Prostate gland (tissue), 2 donors: ENCODE measurements around the gene AOPEP. TPM values are rescaled to one million over a fixed set of nuclear protein-coding genes. Genes with fewer than 3 reads are reported as not detected.
A peak's percentile ranks its signal among the peaks of the same experiment; 100 is the strongest.

Source experiments
- DNase-seq: peaks from one replicate; pipeline ENCODE4 v3.0.0-alpha.2; 2019; ENCODE audit warnings: low spot score
- H3K27ac ChIP-seq, 2 donors: fragments of 200-600 bp; sonication (generic); 2 replicates each; pipeline ENCODE4 v1.5.1; 2017 to 2019
- H3K27me3 ChIP-seq: fragments of 200-600 bp; sonication (generic); replicated peaks from 2 replicates; pipeline ENCODE4 v1.5.1; 2019; ENCODE audit not compliant: insufficient read depth
- H3K36me3 ChIP-seq, 2 donors: fragments of 200-600 bp; sonication (generic); 1 replicate in 1 of 2; 2 replicates in 1 of 2; pipeline versions ENCODE4 v1.5.1 to v1.8.1; 2017 to 2019
- H3K4me1 ChIP-seq: fragments of 200-600 bp; sonication (generic); replicated peaks from 2 replicates; pipeline ENCODE4 v1.5.1; 2019
- H3K4me3 ChIP-seq, 2 donors: fragments of 200-600 bp; sonication (generic); 2 replicates each; pipeline ENCODE4 v1.5.1; 2017 to 2019
- H3K9me3 ChIP-seq: fragments of 200-600 bp; sonication (generic); 2 replicates; pipeline ENCODE4 v1.5.1; 2017
- POLR2A ChIP-seq: fragments of 450-650 bp; IDR thresholded peaks from one replicate; pipeline ENCODE4 v1.6.1; 2016; ENCODE audit warnings: antibody characterized with exemption, mild to moderate bottlenecking
- POLR2AphosphoS5 ChIP-seq: sonication (generic); formaldehyde crosslinking; IDR thresholded peaks from one replicate; pipeline ENCODE4 v1.6.1; 2017; ENCODE audit warnings: antibody characterized with exemption
- WGBS: methylation state at CpG from one replicate; pipeline ENCODE4 v1.1.5; 2018; 5-methylcytosine and 5-hydroxymethylcytosine counted together
- intact Hi-C: fragments of 100-400 bp; cut with DNase I; formaldehyde crosslinking; loops from one replicate; pipeline ENCODE4 v1.14.2; 2022
- total RNA-seq, 2 donors: library from RNA; depleted of rRNA; stranded (reverse); fragments of >200 nt; gene quantifications; one replicate each; pipeline ENCODE4 v1.1.0, GENCODE V29; 2016
- TF ChIP-seq, protein P1 (sequence below), 4 experiments: fragments of 200-600 bp in 2 of 4; fragments of 450-650 bp in 2 of 4; sonication (generic) in 2 of 4; IDR thresholded peaks; 1 replicate in 3 of 4; 2 replicates in 1 of 4; pipeline ENCODE4 v1.5.1; 2016 to 2019; ENCODE audit warnings: antibody characterized with exemption in 4 of 4, mild to moderate bottlenecking in 2 of 4, moderate library complexity in 2 of 4

AOPEP gene
- total RNA-seq, 2 donors from 2014 or later: 107 to 188 TPM

DNA sequence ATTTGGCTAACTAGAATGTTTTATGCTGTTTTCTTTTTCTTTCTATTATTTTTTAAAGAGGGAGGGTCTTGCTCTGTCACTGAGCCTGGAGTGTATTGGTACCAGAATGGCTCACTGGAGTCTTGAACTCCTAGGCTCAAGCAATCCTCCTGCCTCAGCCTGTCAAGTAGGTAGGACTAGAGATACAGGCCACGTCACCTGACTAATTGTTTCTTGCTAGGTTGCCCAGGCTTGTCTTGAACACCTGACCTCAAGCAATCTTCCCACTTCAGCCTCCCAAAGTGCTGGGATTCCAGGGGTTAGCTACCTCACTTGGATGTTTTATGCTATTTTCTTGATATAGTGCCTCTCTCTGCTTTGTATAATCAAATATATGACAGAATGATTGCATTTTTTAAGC, 166.2 kb downstream of the AOPEP start:
- no peak for DNase-seq
- H3K9me3 ChIP-seq: no peaks in the 10 kb centered on the region
- H3K27ac ChIP-seq: no peak overlapping the region
- H3K27me3 ChIP-seq: no peaks in the 10 kb centered on the region
- no peaks in the 10 kb centered on the region for H3K4me1 ChIP-seq
- TF ChIP-seq POLR2A (no peak), POLR2AphosphoS5 (no peak)
- TF ChIP-seq, protein P1, sequence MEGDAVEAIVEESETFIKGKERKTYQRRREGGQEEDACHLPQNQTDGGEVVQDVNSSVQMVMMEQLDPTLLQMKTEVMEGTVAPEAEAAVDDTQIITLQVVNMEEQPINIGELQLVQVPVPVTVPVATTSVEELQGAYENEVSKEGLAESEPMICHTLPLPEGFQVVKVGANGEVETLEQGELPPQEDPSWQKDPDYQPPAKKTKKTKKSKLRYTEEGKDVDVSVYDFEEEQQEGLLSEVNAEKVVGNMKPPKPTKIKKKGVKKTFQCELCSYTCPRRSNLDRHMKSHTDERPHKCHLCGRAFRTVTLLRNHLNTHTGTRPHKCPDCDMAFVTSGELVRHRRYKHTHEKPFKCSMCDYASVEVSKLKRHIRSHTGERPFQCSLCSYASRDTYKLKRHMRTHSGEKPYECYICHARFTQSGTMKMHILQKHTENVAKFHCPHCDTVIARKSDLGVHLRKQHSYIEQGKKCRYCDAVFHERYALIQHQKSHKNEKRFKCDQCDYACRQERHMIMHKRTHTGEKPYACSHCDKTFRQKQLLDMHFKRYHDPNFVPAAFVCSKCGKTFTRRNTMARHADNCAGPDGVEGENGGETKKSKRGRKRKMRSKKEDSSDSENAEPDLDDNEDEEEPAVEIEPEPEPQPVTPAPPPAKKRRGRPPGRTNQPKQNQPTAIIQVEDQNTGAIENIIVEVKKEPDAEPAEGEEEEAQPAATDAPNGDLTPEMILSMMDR (IDR thresholded peaks at IDR 0.05): no peak
- intact Hi-C loops: no loop called here
- no peak overlapping the region for H3K4me3 ChIP-seq
- 82% methylated on average over 1 of the region's 1 CpG for WGBS
- H3K36me3 ChIP-seq: no peaks in the 10 kb centered on the region

DNA sequence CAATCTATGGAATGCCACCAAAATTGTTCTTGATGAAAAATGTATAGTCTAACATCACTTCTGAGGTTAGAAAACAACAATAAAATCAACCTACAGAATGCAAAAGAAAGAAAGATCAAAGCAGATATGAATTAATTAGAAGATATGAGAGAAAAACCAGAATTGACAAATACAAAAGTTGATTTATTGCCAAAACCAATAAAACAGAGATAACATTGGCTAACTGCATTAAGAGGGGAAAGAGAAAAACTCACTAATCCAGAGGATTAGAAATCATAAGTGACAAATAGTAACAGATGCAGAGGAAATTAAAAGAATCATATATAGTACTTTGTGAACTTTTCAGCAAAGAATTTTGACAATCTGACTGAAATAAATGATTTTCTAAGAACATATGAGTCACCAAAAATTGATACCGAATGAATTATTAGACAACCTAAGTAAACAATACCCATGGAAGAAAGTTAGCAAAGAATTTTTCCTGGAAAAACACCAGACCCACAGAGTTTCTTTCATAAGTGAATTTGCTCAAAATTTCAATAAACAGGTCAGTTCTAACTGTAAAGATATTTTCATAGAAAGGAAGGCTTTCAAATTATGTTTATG, 167.7 kb downstream of the AOPEP start:
- DNase-seq: no peak
- H3K27me3 ChIP-seq: no peaks in the 10 kb centered on the region
- WGBS: 27% methylated on average over 1 of the region's 1 CpG
- H3K4me1 ChIP-seq: no peaks in the 10 kb centered on the region
- TF ChIP-seq POLR2AphosphoS5 (no peak), POLR2A (no peak)
- TF ChIP-seq, protein P1 (IDR thresholded peaks at IDR 0.05): no peak
- intact Hi-C loops: no loop called here
- H3K4me3 ChIP-seq: no peak overlapping the region
- no peaks in the 10 kb centered on the region for H3K36me3 ChIP-seq
- H3K9me3 ChIP-seq: no peaks in the 10 kb centered on the region
- H3K27ac ChIP-seq: no peak overlapping the region

DNA sequence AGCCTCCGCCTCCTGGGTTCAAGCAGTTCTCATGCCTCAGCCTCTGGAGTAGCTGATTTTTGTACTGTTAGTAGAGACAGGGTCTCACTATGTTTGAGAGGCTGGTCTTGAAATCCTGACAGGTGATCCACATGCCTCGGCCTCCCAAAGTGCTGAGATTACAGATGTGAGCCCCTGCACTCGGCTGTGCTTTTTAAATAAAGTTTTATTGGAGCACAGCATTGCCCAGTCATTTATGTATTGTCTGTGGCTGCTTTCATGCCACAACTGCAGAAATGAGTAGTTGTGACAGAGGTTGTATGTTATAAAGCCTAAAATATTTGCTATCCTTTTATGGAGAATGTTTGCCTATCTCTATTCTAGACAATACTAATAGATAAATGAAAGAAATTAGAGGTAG, 169.2 kb downstream of the AOPEP start:
- TF ChIP-seq, protein P1 (IDR thresholded peaks at IDR 0.05): no peak
- no peak for TF ChIP-seq POLR2AphosphoS5
- no peak for TF ChIP-seq POLR2A
- no peak for DNase-seq
- intact Hi-C loops: no loop called here
- Histone ChIP-seq H3K36me3 (no peaks in the 10 kb centered on the region), H3K4me3 (no peak overlapping the region), H3K9me3 (no peaks in the 10 kb centered on the region), H3K27ac (no peak overlapping the region), H3K4me1 (no peaks in the 10 kb centered on the region), H3K27me3 (no peaks in the 10 kb centered on the region)
- WGBS: 65% methylated on average over 3 of the region's 3 CpGs

DNA sequence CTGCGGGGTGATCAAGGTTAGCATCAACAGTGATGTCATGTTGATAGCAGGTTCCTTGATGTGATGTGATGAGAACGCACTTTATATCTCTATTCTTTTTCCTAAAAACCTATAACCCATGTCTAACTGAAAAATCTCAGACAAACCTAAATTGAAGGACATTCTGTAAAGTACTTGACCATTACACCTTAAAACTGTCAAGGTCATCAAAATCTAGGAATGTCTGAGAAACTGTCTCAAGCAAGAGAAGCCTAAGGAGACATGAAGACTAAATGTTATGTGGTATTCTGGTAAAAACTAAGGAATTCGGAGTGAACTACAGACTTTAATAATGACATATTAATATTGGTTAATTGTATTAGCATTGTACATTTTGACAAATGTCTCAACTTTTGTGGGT, 170.0 kb downstream of the AOPEP start:
- TF ChIP-seq POLR2A (no peak), POLR2AphosphoS5 (no peak)
- TF ChIP-seq, protein P1 (IDR thresholded peaks at IDR 0.05): no peak
- Histone ChIP-seq H3K27me3 (no peaks in the 10 kb centered on the region), H3K4me3 (no peak overlapping the region), H3K9me3 (no peaks in the 10 kb centered on the region), H3K4me1 (no peaks in the 10 kb centered on the region), H3K36me3 (no peaks in the 10 kb centered on the region), H3K27ac (no peak overlapping the region)
- no peak for DNase-seq
- WGBS: 85% methylated on average over 3 of the region's 3 CpGs
- intact Hi-C loops: no loop called here

DNA sequence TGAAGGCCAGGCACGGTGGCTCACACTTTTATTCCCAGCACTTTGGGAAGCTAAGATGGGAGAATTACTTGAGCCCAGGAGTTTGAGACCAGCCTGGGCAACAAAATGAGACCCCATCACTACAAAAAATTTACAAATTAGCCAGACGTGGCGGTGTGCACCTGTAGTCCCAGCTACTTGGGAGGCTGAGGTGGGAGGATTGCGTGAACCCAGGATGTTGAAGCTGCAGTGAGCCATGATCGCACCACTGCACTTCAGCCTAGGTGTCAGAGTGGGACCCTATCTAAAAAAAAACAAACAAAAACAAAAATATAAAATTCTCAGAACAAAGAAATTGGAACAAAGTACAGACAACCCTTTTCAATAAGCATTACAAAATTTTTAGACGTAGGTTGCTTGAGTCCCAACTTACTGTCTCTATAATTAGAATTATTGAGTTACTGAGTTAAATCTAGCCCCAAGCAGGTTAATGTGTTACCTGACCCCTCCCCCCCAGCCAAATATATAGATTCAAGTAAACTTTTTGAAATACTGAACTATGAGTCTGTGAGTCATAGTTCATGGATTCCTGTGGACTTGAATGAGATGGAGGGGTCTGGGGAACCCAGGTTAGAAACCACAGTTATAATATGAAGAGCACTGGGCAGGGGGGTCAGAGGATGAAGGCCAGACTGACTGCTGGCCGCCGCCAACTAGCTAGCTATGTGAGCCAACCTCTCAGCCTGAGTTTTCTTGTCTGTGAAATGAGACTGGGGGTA, 173.1 kb downstream of the AOPEP start:
- H3K27ac ChIP-seq: peak overlapping the region in 1 of 2 donors; percentile 59
- H3K4me1 ChIP-seq: no peaks in the 10 kb centered on the region
- no peak for DNase-seq
- H3K4me3 ChIP-seq: no peak overlapping the region
- TF ChIP-seq, protein P1 (IDR thresholded peaks at IDR 0.05): no peak
- TF ChIP-seq POLR2A (no peak), POLR2AphosphoS5 (no peak)
- H3K9me3 ChIP-seq: no peaks in the 10 kb centered on the region
- 96% methylated on average over 8 of the region's 8 CpGs for WGBS
- no peaks in the 10 kb centered on the region for H3K27me3 ChIP-seq
- intact Hi-C loops: no loop called here
- H3K36me3 ChIP-seq: no peaks in the 10 kb centered on the region
